BE2C (cell line): ENCODE measurements around the gene STOX2.

Experiments used
- DNase-seq: peaks from one replicate; pipeline ENCODE4 v3.0.0-alpha.2; 2020
- H3K27me3 ChIP-seq: fragments of 250-450 bp; sonication (Bioruptor Pico); 2 replicates; pipeline ENCODE4 v1.5.1; 2020; ENCODE audit warnings: mild to moderate bottlenecking
- H3K36me3 ChIP-seq: fragments of 250-450 bp; sonication (Bioruptor Pico); 2 replicates; pipeline ENCODE4 v1.5.1; 2020; ENCODE audit warnings: mild to moderate bottlenecking
- H3K4me1 ChIP-seq: fragments of 250-450 bp; sonication (Bioruptor Pico); 2 replicates; pipeline ENCODE4 v1.5.1; 2020
- H3K4me3 ChIP-seq: 2 replicates; pipeline ENCODE4 v1.5.1; 2011; ENCODE audit warnings: low read depth, low read length
- H3K9me3 ChIP-seq: fragments of 250-450 bp; sonication (Bioruptor Pico); 2 replicates; pipeline ENCODE4 v1.5.1; 2020
- CTCF ChIP-seq: IDR thresholded peaks from 2 replicates; pipeline ENCODE4 v1.5.1; 2012; ENCODE audit warnings: mild to moderate bottlenecking, low read depth, low read length

The STOX2 gene

GRCh38 chr4:183909187-183909586 lies 4.1 kb downstream of the STOX2 start:
- no peaks in the 10 kb centered on the region for H3K9me3 ChIP-seq
- H3K36me3 ChIP-seq: no peaks in the 10 kb centered on the region; the same call in 1 of the 2 replicates
- H3K4me1 ChIP-seq: peaks cover 9% of the 10 kb centered on the region
- TF ChIP-seq CTCF: no peak
- no peaks in the 10 kb centered on the region for H3K27me3 ChIP-seq
- no peak overlapping the region for H3K4me3 ChIP-seq
- DNase-seq: no peak

- DNase-seq: no peak
- Histone ChIP-seq H3K4me3 (no peak overlapping the region), H3K4me1 (peaks cover 5% of the 10 kb centered on the region), H3K9me3 (no peaks in the 10 kb centered on the region), H3K27me3 (no peaks in the 10 kb centered on the region), H3K36me3 (no peaks in the 10 kb centered on the region; the same call in 1 of the 2 replicates)
- TF ChIP-seq CTCF: no peak
Observed at GRCh38 chr4:183909801-183910200, 4.7 kb downstream of the STOX2 start.

- 0 out of 2 replicates have a peak, but pooled peaks cover 3% of the 10 kb centered on the region for H3K4me1 ChIP-seq
- no peaks in the 10 kb centered on the region for H3K27me3 ChIP-seq
- H3K9me3 ChIP-seq: no peaks in the 10 kb centered on the region
- DNase-seq: no peak
- TF ChIP-seq CTCF: no peak
- H3K36me3 ChIP-seq: no peaks in the 10 kb centered on the region; the same call in 1 of the 2 replicates
- no peak overlapping the region for H3K4me3 ChIP-seq
Observed at GRCh38 chr4:183912585-183912984, 7.5 kb downstream of the STOX2 start.

GRCh38 chr4:183915976-183916375 lies 10.9 kb downstream of the STOX2 start:
- no peaks in the 10 kb centered on the region; the same call in 1 of the 2 replicates for H3K36me3 ChIP-seq
- no peak for DNase-seq
- no peaks in the 10 kb centered on the region for H3K9me3 ChIP-seq
- H3K27me3 ChIP-seq: no peaks in the 10 kb centered on the region
- TF ChIP-seq CTCF: no peak
- no peak overlapping the region for H3K4me3 ChIP-seq
- H3K4me1 ChIP-seq: no peaks in the 10 kb centered on the region

- no peak overlapping the region for H3K4me3 ChIP-seq
- H3K27me3 ChIP-seq: no peaks in the 10 kb centered on the region
- H3K36me3 ChIP-seq: 0 out of 2 replicates have a peak, but pooled peaks cover 3% of the 10 kb centered on the region
- DNase-seq: no peak
- no peak for TF ChIP-seq CTCF
- no peaks in the 10 kb centered on the region for H3K4me1 ChIP-seq
- no peaks in the 10 kb centered on the region for H3K9me3 ChIP-seq
Observed at GRCh38 chr4:183918696-183919095, 13.6 kb downstream of the STOX2 start.

GRCh38 chr4:183919141-183919540 lies 14.0 kb downstream of the STOX2 start:
- no peak for TF ChIP-seq CTCF
- Histone ChIP-seq H3K27me3 (no peaks in the 10 kb centered on the region), H3K36me3 (0 out of 2 replicates have a peak, but pooled peaks cover 3% of the 10 kb centered on the region), H3K9me3 (no peaks in the 10 kb centered on the region), H3K4me3 (no peak overlapping the region), H3K4me1 (no peaks in the 10 kb centered on the region)
- DNase-seq: peak; percentile 73
